Smooth muscle cell (in vitro differentiated cells): ENCODE measurements around the gene LGALS16. TPM values are rescaled to one million over a fixed set of nuclear protein-coding genes. Genes with fewer than 3 reads are reported as not detected.
"Not testable (repeated sequence)": the region's sequence is repeated elsewhere in the genome, so short reads cannot be mapped to it uniquely, and the experiment has no call there.

Experiments
- DNase-seq: peaks from one replicate; lab custom pipeline; 2025; ENCODE audit not compliant: unreplicated experiment; lab: John Stamatoyannopoulos, UW
- H2AFZ ChIP-seq: fragments of 200-600 bp; sonication (generic); 2 replicates; pipeline ENCODE4 v1.6.0; 2016; ENCODE audit warnings: antibody characterized with exemption, low read depth, mild to moderate bottlenecking
- H3F3A ChIP-seq: fragments of 200-600 bp; sonication (generic); 2 replicates; pipeline ENCODE4 v1.6.0; 2017; ENCODE audit warnings: antibody characterized with exemption, low read depth
- H3K27ac ChIP-seq: fragments of 200-600 bp; sonication (generic); 2 replicates; pipeline ENCODE4 v1.5.1; 2016; ENCODE audit warnings: low read depth, mild to moderate bottlenecking
- H3K27me3 ChIP-seq: fragments of 200-600 bp; sonication (generic); 2 replicates; pipeline ENCODE4 v1.6.1; 2016; ENCODE audit warnings: low read depth, mild to moderate bottlenecking
- H3K36me3 ChIP-seq: fragments of 200-600 bp; sonication (generic); 2 replicates; pipeline ENCODE4 v1.5.1; 2016; ENCODE audit warnings: low read depth
- H3K4me1 ChIP-seq: fragments of 200-600 bp; sonication (generic); 2 replicates; pipeline ENCODE4 v1.5.1; 2016; ENCODE audit warnings: low read depth
- H3K4me2 ChIP-seq: fragments of 200-600 bp; sonication (generic); 2 replicates; pipeline ENCODE4 v1.6.0; 2016; ENCODE audit warnings: mild to moderate bottlenecking
- H3K4me3 ChIP-seq: fragments of 200-600 bp; sonication (generic); 2 replicates; pipeline ENCODE4 v1.5.1; 2016; ENCODE audit warnings: mild to moderate bottlenecking
- H3K79me2 ChIP-seq: fragments of 200-600 bp; sonication (generic); 2 replicates; pipeline ENCODE4 v1.6.0; 2016; ENCODE audit warnings: low read depth, mild to moderate bottlenecking
- H3K9ac ChIP-seq: fragments of 200-600 bp; sonication (generic); 2 replicates; pipeline ENCODE4 v1.6.0; 2016; ENCODE audit warnings: low read depth
- H3K9me3 ChIP-seq: fragments of 200-600 bp; sonication (generic); replicated peaks from 2 replicates; pipeline ENCODE4 v1.5.1; 2016; ENCODE audit warnings: low read depth
- H4K20me1 ChIP-seq: fragments of 200-600 bp; sonication (generic); 2 replicates; pipeline ENCODE4 v1.6.0; 2016; ENCODE audit warnings: low read depth
- CTCF ChIP-seq: fragments of 200-600 bp; sonication (generic); IDR thresholded peaks from 2 replicates; pipeline ENCODE4 v1.5.1; 2017; ENCODE audit warnings: borderline replicate concordance, mild to moderate bottlenecking, antibody characterized with exemption; ENCODE audit not compliant: insufficient read depth, poor library complexity, severe bottlenecking
- WGBS: methylation state at CpG from one replicate; pipeline ENCODE4 v1.1.7; 2016; ENCODE audit warnings: low lambda C conversion rate; 5-methylcytosine and 5-hydroxymethylcytosine counted together
- polyA plus RNA-seq: library from polyadenylated mRNA; unstranded; fragments of >200 nt; fragmentation: Nextera tagmentation; extraction: Ambion mirVana; gene quantifications from 2 replicates; pipeline ENCODE4 v1.2.1, GENCODE V29; 2016
- total RNA-seq: library from RNA; depleted of rRNA; stranded (reverse); fragments of >200 nt; gene quantifications from 2 replicates; pipeline ENCODE4 v1.2.3, GENCODE V29; 2014

The LGALS16 gene
- total and polyA plus RNA-seq, 2 experiments from 2014 or later = not detected

GRCh38 chr19:39684267-39684666, 28.6 kb downstream of the LGALS16 start:
- no peak for TF ChIP-seq CTCF
- Histone ChIP-seq H3K4me3 (no peak overlapping the region), H3K9me3 (no peaks in the 10 kb centered on the region), H3K79me2 (no peaks in the 10 kb centered on the region), H2AFZ (no peak overlapping the region), H3K9ac (no peak overlapping the region), H3K27me3 (no peaks in the 10 kb centered on the region), H3K4me2 (no peak overlapping the region), H4K20me1 (no peaks in the 10 kb centered on the region), H3K4me1 (no peaks in the 10 kb centered on the region), H3F3A (no peaks in the 10 kb centered on the region), H3K27ac (no peak overlapping the region), H3K36me3 (no peaks in the 10 kb centered on the region)
- DNase-seq = no peak
- 52% methylated on average over 5 of the region's 5 CpGs for WGBS

DNA sequence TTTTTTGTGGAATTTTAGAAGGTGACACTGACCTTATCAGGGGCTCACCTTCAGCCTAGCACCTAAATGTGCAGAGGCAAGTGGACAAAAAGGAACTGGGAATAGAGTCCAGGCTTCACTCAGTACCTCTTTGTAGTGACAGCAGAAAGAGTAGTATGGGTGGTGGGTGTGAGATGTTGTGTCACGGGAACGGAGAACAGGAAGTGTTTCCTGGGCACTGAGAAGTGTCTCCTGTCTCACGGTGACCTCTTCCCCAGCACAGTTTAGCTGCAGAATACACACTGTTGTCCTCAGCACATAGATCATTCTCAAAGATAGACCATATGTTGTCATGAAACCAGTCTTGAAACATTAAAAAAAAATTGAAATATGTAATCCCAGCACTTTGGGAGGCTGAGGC, 31.0 kb downstream of the LGALS16 start:
- Histone ChIP-seq H3K9me3 (no peaks in the 10 kb centered on the region), H3K36me3 (no peaks in the 10 kb centered on the region), H3K4me1 (no peaks in the 10 kb centered on the region), H3K4me2 (no peak overlapping the region), H3K9ac (no peak overlapping the region), H2AFZ (no peak overlapping the region), H3K79me2 (no peaks in the 10 kb centered on the region), H3K4me3 (no peak overlapping the region), H3F3A (no peaks in the 10 kb centered on the region), H3K27me3 (no peaks in the 10 kb centered on the region), H4K20me1 (no peaks in the 10 kb centered on the region), H3K27ac (no peak overlapping the region)
- no peak for TF ChIP-seq CTCF
- no peak for DNase-seq
- 94% methylated on average over 3 of the region's 3 CpGs for WGBS

GRCh38 chr19:39688637-39689036, 32.9 kb downstream of the LGALS16 start:
- not testable (repeated sequence) for H3K9ac ChIP-seq, H3K36me3 ChIP-seq, H3K4me2 ChIP-seq, H3K9me3 ChIP-seq, H3K27ac ChIP-seq, DNase-seq, H3F3A ChIP-seq, H2AFZ ChIP-seq, H3K4me1 ChIP-seq, H3K79me2 ChIP-seq, H3K4me3 ChIP-seq, H4K20me1 ChIP-seq, H3K27me3 ChIP-seq
- WGBS = 85% methylated on average over 4 of the region's 4 CpGs

DNA sequence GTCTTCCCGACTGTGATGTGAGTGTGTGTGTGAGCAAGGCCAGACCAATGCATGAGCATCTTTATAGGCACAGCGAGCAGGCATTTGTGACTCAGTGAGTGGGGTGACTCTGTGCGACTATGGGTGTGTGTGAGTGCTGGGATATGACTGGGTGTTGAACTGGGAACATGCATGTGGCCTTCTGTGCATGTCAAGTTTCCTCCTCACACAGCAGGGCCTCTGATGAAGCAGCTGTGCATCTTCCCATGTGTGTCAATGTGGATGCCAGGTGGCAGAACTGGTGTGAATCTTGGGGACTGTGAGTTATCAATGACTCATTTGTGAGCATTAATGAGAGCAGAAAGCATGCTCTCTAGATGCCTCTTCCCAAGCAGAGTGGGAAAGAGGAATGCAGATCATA, 36.5 kb downstream of the LGALS16 start:
- H3K36me3 ChIP-seq = no peaks in the 10 kb centered on the region
- H2AFZ ChIP-seq = no peak overlapping the region
- H3K27me3 ChIP-seq = no peaks in the 10 kb centered on the region
- H3F3A ChIP-seq = no peaks in the 10 kb centered on the region
- no peaks in the 10 kb centered on the region for H3K79me2 ChIP-seq
- no peak overlapping the region for H3K9ac ChIP-seq
- no peaks in the 10 kb centered on the region for H3K9me3 ChIP-seq
- no peaks in the 10 kb centered on the region for H3K4me1 ChIP-seq
- no peak for DNase-seq
- H3K4me3 ChIP-seq = no peak overlapping the region
- no peaks in the 10 kb centered on the region for H4K20me1 ChIP-seq
- H3K4me2 ChIP-seq = no peak overlapping the region
- TF ChIP-seq CTCF = no peak
- 82% methylated on average over 3 of the region's 3 CpGs for WGBS
- H3K27ac ChIP-seq = no peak overlapping the region
